ENCODE results near the gene BBLN. TPM values are rescaled to one million over a fixed set of nuclear protein-coding genes. Genes with fewer than 3 reads are reported as not detected.

Gene BBLN
- polyA plus RNA-seq, 1 donor from 2014 or later = 330 TPM

Other genes starting within 250 kb of the BBLN start
- 4.8 and 5.9 TPM in 2 replicates for gene ST6GALNAC4, start 243.2 kb upstream of the BBLN start, polyA plus RNA-seq
- gene PIP5KL1, start 229.5 kb upstream of the BBLN start, polyA plus RNA-seq = 3.4 and 5.2 TPM in 2 replicates
- gene DPM2, start 222.4 kb upstream of the BBLN start, polyA plus RNA-seq = 30.5 and 44.9 TPM in 2 replicates
- 6.7 and 18.5 TPM in 2 replicates for gene EEIG1, start 179.3 kb upstream of the BBLN start, polyA plus RNA-seq
- gene NAIF1, start 92.9 kb upstream of the BBLN start, polyA plus RNA-seq = 9.9 and 10.2 TPM in 2 replicates
- gene SLC25A25, start 92.0 kb upstream of the BBLN start, polyA plus RNA-seq = 43.7 and 50.7 TPM in 2 replicates
- gene PTGES2, start 32.5 kb upstream of the BBLN start, polyA plus RNA-seq = 55.9 and 68.0 TPM in 2 replicates
- not detected in 2 replicates for gene LCN2, start 10.8 kb upstream of the BBLN start, polyA plus RNA-seq
- 25.6 and 27.8 TPM in 2 replicates for gene CIZ1, start 31.3 kb downstream of the BBLN start, polyA plus RNA-seq
- 104 and 180 TPM in 2 replicates for gene DNM1, start 43.1 kb downstream of the BBLN start, polyA plus RNA-seq
- gene GOLGA2, start 115.7 kb downstream of the BBLN start, polyA plus RNA-seq = 44.3 and 46.3 TPM in 2 replicates
- gene SWI5, start 116.0 kb downstream of the BBLN start, polyA plus RNA-seq = 43.0 and 67.1 TPM in 2 replicates
- 22.3 and 31.0 TPM in 2 replicates for gene TRUB2, start 162.2 kb downstream of the BBLN start, polyA plus RNA-seq
- 94.5 and 108 TPM in 2 replicates for gene COQ4, start 162.6 kb downstream of the BBLN start, polyA plus RNA-seq
- gene SLC27A4, start 180.3 kb downstream of the BBLN start, polyA plus RNA-seq = 31.6 and 34.2 TPM in 2 replicates
- gene URM1, start 211.1 kb downstream of the BBLN start, polyA plus RNA-seq = 66.0 and 80.8 TPM in 2 replicates

Measured in neural cell (in vitro differentiated cells).